Astrocyte of the hippocampus (primary cell): ENCODE results near the gene RAB8B.

ENCODE experiments used
- DNase-seq: peaks from one replicate; pipeline ENCODE4 v3.0.0; 2011; ENCODE audit warnings: low read depth, low spot score

RAB8B gene

DNA sequence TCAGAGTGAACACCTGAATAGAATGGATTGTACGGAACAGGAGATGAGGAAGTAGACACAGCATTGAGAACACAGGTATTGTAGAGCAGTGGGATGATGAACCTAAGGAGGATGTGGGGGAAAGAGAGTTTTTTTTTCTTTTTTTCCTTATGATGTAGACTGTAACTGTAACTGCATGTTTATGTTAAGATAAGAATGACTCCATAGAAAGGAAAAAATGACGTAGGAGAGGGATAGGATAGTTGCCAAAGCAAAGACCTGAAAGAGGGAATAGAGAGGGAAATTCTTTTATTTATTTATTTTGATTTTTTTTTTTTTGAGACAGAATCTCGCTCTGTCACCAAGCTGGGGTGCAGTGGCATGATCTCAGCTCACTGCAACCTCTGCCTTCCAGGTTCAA lies 121.2 kb downstream of the RAB8B start:
- DNase-seq = no peak

DNA sequence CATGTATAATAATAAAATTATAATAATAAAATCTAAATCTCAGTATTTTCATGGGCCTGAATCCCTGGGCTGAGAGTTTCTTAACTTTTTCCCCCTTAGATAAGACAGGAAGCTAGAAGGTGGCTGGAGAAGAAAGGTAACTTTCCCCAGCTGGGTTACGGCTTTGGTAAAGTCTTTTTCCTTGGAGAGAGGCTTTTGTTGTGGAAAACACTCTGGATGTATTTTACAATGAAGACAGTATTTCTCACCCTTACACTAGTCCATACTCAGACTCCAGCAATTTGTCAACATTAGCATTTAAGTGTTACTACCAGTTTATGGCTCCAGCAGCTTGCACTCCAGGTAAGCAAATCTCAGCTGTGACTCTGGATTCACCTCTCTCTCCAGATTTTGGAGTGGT lies 122.9 kb downstream of the RAB8B start:
- no peak for DNase-seq

DNA sequence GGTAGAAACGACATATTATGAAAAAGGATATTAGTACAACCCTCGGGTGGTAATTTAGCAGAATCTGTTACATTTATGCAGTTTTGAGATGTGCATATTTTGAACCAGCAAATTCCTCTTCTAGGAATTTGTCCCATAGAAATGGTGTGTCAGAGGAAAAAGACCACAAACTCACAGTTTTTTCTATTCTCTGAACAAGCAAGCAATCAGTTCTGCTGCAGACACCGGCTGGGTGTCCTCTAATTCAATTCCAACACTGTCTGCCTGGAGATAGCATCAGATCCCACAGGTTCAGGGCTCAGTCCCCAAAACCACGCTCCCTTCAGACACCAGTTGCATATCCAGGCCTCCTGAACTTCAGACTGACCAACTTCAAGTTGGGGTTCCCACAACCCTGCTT lies 124.4 kb downstream of the RAB8B start:
- DNase-seq = no peak

DNA sequence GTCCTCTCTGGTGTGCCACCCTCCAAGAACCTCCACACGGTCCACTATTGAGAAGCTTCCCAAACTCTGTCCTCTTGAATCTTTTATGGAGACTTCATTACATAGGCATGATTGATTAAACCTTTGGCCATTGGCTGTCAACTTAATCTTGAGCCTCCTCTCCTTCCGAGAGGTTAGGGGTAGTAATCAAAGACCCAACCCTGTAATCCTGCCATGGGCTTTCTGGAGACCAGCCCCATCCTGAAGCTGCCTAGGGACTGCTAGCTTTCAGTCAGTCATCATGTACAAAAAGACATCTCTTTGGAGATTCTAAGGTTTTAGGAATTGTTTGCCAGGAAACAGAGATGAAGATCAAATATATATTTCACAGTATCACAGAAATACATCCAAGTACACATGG lies 125.0 kb downstream of the RAB8B start:
- no peak for DNase-seq
